Smooth muscle cell (in vitro differentiated cells): ENCODE results near the gene MARS1. TPM values are rescaled to one million over a fixed set of nuclear protein-coding genes. Genes with fewer than 3 reads are reported as not detected.
A peak's percentile ranks its signal among the peaks of the same experiment; 100 is the strongest.
"Not testable (repeated sequence)": the region's sequence is repeated elsewhere in the genome, so short reads cannot be mapped to it uniquely, and the experiment has no call there.

Experiments
- DNase-seq: peaks from one replicate; lab custom pipeline; 2025; ENCODE audit not compliant: unreplicated experiment; lab: John Stamatoyannopoulos, UW
- H2AFZ ChIP-seq: fragments of 200-600 bp; sonication (generic); 2 replicates; pipeline ENCODE4 v1.6.0; 2016; ENCODE audit warnings: antibody characterized with exemption, low read depth, mild to moderate bottlenecking
- H3F3A ChIP-seq: fragments of 200-600 bp; sonication (generic); 2 replicates; pipeline ENCODE4 v1.6.0; 2017; ENCODE audit warnings: antibody characterized with exemption, low read depth
- H3K27ac ChIP-seq: fragments of 200-600 bp; sonication (generic); 2 replicates; pipeline ENCODE4 v1.5.1; 2016; ENCODE audit warnings: low read depth, mild to moderate bottlenecking
- H3K27me3 ChIP-seq: fragments of 200-600 bp; sonication (generic); 2 replicates; pipeline ENCODE4 v1.6.1; 2016; ENCODE audit warnings: low read depth, mild to moderate bottlenecking
- H3K36me3 ChIP-seq: fragments of 200-600 bp; sonication (generic); 2 replicates; pipeline ENCODE4 v1.5.1; 2016; ENCODE audit warnings: low read depth
- H3K4me1 ChIP-seq: fragments of 200-600 bp; sonication (generic); 2 replicates; pipeline ENCODE4 v1.5.1; 2016; ENCODE audit warnings: low read depth
- H3K4me2 ChIP-seq: fragments of 200-600 bp; sonication (generic); 2 replicates; pipeline ENCODE4 v1.6.0; 2016; ENCODE audit warnings: mild to moderate bottlenecking
- H3K4me3 ChIP-seq: fragments of 200-600 bp; sonication (generic); 2 replicates; pipeline ENCODE4 v1.5.1; 2016; ENCODE audit warnings: mild to moderate bottlenecking
- H3K79me2 ChIP-seq: fragments of 200-600 bp; sonication (generic); 2 replicates; pipeline ENCODE4 v1.6.0; 2016; ENCODE audit warnings: low read depth, mild to moderate bottlenecking
- H3K9ac ChIP-seq: fragments of 200-600 bp; sonication (generic); 2 replicates; pipeline ENCODE4 v1.6.0; 2016; ENCODE audit warnings: low read depth
- H3K9me3 ChIP-seq: fragments of 200-600 bp; sonication (generic); replicated peaks from 2 replicates; pipeline ENCODE4 v1.5.1; 2016; ENCODE audit warnings: low read depth
- H4K20me1 ChIP-seq: fragments of 200-600 bp; sonication (generic); 2 replicates; pipeline ENCODE4 v1.6.0; 2016; ENCODE audit warnings: low read depth
- WGBS: methylation state at CpG from one replicate; pipeline ENCODE4 v1.1.7; 2016; ENCODE audit warnings: low lambda C conversion rate; 5-methylcytosine and 5-hydroxymethylcytosine counted together
- polyA plus RNA-seq: library from polyadenylated mRNA; unstranded; fragments of >200 nt; fragmentation: Nextera tagmentation; extraction: Ambion mirVana; gene quantifications from 2 replicates; pipeline ENCODE4 v1.2.1, GENCODE V29; 2016
- total RNA-seq: library from RNA; depleted of rRNA; stranded (reverse); fragments of >200 nt; gene quantifications from 2 replicates; pipeline ENCODE4 v1.2.3, GENCODE V29; 2014
- TF ChIP-seq, protein P1 (sequence below): fragments of 200-600 bp; sonication (generic); IDR thresholded peaks from 2 replicates; pipeline ENCODE4 v1.5.1; 2017; ENCODE audit warnings: borderline replicate concordance, mild to moderate bottlenecking, antibody characterized with exemption; ENCODE audit not compliant: insufficient read depth, poor library complexity, severe bottlenecking

Gene MARS1
- 192 and 629 TPM in 2 replicates for total RNA-seq
- 186 and 187 TPM in 2 replicates for polyA plus RNA-seq

DNA sequence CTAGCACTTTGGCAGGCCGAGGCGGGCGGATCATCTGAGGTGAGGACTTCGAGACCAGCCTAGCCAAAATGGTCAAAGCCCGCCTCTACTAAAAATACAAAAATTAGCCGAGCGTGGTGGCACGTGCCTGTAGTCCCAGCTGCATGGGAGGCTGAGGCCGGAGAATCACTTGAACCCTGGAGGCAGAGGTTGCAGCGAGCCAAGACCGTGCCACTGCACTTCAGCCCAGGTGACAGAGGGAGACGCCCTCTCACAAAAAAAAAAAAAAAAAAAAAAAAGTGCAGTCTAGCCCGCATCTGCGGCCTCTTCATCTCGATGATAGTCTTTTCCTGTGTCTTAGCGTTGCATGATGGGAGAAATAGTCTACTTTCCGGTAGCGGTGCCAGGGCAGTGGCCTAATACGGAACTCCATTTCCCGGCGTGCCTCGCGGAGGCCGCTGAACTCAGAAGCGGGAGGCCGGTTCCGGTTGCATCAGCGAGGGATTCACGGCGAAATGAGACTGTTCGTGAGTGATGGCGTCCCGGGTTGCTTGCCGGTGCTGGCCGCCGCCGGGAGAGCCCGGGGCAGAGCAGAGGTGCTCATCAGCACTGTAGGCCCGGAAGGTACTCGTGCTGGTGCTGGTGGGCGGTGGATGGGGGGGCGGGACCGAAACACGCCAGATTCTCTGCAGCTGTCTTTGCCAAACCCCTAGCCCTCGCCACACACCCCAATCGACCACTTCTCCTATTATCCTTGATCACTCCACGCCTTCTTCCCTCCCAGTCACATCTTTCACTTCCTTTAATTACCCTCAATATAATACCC, at the start of gene MARS1:
Gene MARS1 (plus strand): TSS at position 472 of the 805 bp plus-strand sequence. CDS start 23 bp downstream, at position 495.
- peak within 1 kb of the TSS; percentile 61 for H3K27ac ChIP-seq
- peaks cover 10% of the 10 kb centered on the region for H3K36me3 ChIP-seq
- no peaks in the 10 kb centered on the region for H3K9me3 ChIP-seq
- H3K4me2 ChIP-seq, result peak within 1 kb of the TSS; percentile 96
- peak within 1 kb of the TSS; percentile 69 for H2AFZ ChIP-seq
- peaks cover 27% of the 10 kb centered on the region for H3K79me2 ChIP-seq
- TF ChIP-seq, protein P1, sequence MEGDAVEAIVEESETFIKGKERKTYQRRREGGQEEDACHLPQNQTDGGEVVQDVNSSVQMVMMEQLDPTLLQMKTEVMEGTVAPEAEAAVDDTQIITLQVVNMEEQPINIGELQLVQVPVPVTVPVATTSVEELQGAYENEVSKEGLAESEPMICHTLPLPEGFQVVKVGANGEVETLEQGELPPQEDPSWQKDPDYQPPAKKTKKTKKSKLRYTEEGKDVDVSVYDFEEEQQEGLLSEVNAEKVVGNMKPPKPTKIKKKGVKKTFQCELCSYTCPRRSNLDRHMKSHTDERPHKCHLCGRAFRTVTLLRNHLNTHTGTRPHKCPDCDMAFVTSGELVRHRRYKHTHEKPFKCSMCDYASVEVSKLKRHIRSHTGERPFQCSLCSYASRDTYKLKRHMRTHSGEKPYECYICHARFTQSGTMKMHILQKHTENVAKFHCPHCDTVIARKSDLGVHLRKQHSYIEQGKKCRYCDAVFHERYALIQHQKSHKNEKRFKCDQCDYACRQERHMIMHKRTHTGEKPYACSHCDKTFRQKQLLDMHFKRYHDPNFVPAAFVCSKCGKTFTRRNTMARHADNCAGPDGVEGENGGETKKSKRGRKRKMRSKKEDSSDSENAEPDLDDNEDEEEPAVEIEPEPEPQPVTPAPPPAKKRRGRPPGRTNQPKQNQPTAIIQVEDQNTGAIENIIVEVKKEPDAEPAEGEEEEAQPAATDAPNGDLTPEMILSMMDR, result no peak
- peak; percentile 50 for DNase-seq
- H4K20me1 ChIP-seq, result peaks cover 2% of the 10 kb centered on the region
- no peaks in the 10 kb centered on the region for H3F3A ChIP-seq
- H3K27me3 ChIP-seq, result no peaks in the 10 kb centered on the region
- H3K4me3 ChIP-seq, result peak within 1 kb of the TSS; percentile 89
- peak within 1 kb of the TSS; percentile 90 for H3K9ac ChIP-seq
- WGBS, result 17% methylated on average over 43 of the region's 47 CpGs
- H3K4me1 ChIP-seq, result peaks cover 11% of the 10 kb centered on the region

DNA sequence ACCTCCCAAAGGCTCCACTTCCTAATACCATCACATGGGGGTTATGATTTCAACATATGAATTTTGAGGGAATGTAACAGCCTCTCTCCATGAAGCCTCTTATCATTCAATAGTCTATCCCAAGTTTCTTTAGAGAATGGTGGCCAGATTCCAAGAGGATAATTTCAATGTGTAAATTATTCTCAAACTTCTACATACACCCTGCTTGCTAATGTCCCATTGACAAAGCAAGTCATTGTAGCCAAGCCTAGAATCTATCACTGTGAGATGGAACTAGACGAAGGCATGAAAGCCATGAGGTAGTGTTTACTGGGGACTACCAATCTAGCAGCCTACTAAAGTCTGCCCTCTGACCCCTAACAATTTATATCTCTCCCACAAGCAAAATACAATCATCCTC, 49.5 kb upstream of the MARS1 start:
- H3K4me3 ChIP-seq, result no peak overlapping the region
- DNase-seq, result no peak
- H2AFZ ChIP-seq, result no peak overlapping the region
- no peaks in the 10 kb centered on the region for H3K9me3 ChIP-seq
- H3K36me3 ChIP-seq, result no peaks in the 10 kb centered on the region
- no peaks in the 10 kb centered on the region for H3K4me1 ChIP-seq
- no peaks in the 10 kb centered on the region for H4K20me1 ChIP-seq
- no peak overlapping the region for H3K9ac ChIP-seq
- TF ChIP-seq, protein P1, result no peak
- no peak overlapping the region for H3K4me2 ChIP-seq
- no peaks in the 10 kb centered on the region for H3K79me2 ChIP-seq
- no peak overlapping the region for H3K27ac ChIP-seq
- 95% methylated on average over 1 of the region's 1 CpG for WGBS
- no peaks in the 10 kb centered on the region for H3K27me3 ChIP-seq
- H3F3A ChIP-seq, result no peaks in the 10 kb centered on the region

DNA sequence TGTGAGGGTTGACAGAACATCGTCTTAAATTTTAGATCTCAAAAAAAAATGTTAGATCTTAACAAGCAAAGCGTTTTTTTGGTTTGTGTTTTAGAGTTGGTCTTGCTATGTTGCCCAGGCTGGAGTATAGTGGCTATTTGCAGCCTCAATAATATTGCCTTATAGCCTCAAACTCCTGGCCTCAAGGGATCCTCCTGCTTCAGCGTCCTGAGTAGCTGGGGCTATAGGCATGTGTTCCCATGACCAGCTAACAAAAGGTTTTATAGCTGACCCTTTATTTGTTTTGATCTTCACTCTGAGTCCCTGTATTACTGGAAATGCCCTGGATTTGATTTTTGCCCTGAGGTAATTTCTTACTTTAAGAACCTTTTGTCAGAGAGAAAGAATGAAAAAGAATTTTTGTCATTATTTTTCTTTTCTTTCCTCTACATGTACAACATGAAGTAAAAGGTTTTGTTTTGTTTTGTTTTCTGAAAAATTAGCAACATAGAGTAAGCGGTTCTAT, 48.1 kb upstream of the MARS1 start:
- Histone ChIP-seq H2AFZ (no peak overlapping the region), H3K4me1 (no peaks in the 10 kb centered on the region), H3K4me3 (no peak overlapping the region), H4K20me1 (no peaks in the 10 kb centered on the region), H3K27me3 (no peaks in the 10 kb centered on the region), H3K9ac (no peak overlapping the region), H3K9me3 (no peaks in the 10 kb centered on the region), H3K79me2 (no peaks in the 10 kb centered on the region), H3K4me2 (no peak overlapping the region), H3K27ac (no peak overlapping the region), H3F3A (no peaks in the 10 kb centered on the region), H3K36me3 (no peaks in the 10 kb centered on the region)
- WGBS, result 80% methylated on average over 4 of the region's 4 CpGs
- TF ChIP-seq, protein P1, result no peak
- DNase-seq, result no peak

DNA sequence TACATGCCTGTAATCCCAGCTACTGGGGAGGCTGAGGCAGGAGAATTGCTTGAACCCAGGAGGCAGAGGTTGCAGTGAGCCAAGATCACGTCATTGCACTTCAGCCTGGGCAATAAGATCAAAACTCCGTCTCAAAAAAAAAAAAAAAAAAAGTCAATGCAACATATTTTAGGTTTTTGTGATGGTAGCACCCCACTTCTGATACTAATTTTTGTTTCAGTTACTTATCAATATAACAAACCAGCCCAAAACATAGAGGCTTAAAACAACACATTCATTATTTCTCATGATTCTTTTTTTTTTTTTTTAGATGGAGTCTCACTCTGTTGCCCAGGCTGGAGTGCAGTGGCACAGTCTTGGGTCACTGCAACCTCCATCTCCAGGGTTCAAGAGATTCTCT, 46.5 kb upstream of the MARS1 start:
- 90% methylated on average over 2 of the region's 2 CpGs for WGBS
- DNase-seq, result not testable (repeated sequence)

More for the DNA sequence above, 46.5 kb upstream of the MARS1 start:
- H3K27ac ChIP-seq, H2AFZ ChIP-seq, H3K4me3 ChIP-seq, H3K79me2 ChIP-seq, H3K9ac ChIP-seq, H3K9me3 ChIP-seq, H4K20me1 ChIP-seq, H3F3A ChIP-seq, H3K36me3 ChIP-seq, H3K4me1 ChIP-seq, H3K4me2 ChIP-seq, H3K27me3 ChIP-seq: not testable (repeated sequence)
